ENCODE measurements around the gene SHKBP1. TPM values are rescaled to one million over a fixed set of nuclear protein-coding genes. Genes with fewer than 3 reads are reported as not detected.

Gene SHKBP1
- polyA plus RNA-seq, 1 donor from 2014 or later, result 3.8 TPM

DNA sequence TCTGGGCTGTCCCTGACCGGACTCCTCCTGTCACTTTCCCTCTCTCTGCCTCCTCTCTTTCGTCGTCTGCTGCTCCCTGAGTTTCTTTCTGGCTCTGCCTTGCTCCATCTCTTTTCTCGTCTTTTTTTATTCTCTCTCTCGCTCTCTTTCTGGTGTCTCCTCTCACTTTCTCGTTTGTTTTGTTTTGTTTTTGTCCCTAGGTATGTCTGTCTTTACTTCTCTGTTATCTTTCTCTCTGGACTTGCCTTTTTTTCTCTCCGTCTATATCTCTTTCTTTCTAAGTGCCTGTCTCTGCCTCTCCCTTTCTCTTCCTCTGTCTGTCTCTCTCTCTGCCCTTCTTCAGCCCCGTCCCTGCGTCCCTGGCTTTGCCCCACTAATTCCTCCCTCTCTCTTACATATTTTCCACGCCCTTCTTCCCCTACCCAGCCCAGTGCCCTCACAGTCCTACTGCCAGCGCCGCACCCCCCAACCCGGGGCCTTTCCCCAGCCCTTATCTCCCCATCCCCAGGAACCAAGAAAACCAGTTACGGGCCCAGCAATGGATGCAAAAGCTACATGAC, 48.1 kb upstream of the SHKBP1 start:
- no peak overlapping the region for H3K4me3 ChIP-seq (ENCODE audit: low read length)
- no peaks in the 10 kb centered on the region for H3K79me2 ChIP-seq (replicated peaks; ENCODE audit: insufficient read depth, low read length)
- no peak for TF ChIP-seq MXI1 (conservative IDR thresholded peaks at IDR 0.05; ENCODE audit: poor library complexity, severe bottlenecking)
- H3K9ac ChIP-seq (ENCODE audit: low read length), result no peak overlapping the region
- H3K27me3 ChIP-seq (ENCODE audit: insufficient read depth, low read depth, low read length), result peaks cover 21% of the 10 kb centered on the region
- H3K9me3 ChIP-seq (ENCODE audit: low read length), result no peaks in the 10 kb centered on the region
- no peak overlapping the region for H3K4me2 ChIP-seq (ENCODE audit: low read length)
- H2AFZ ChIP-seq (ENCODE audit: low read depth, low read length), result no peak overlapping the region
- H3K9me2 ChIP-seq (ENCODE audit: insufficient read depth, low read length), result no peaks in the 10 kb centered on the region
- no peaks in the 10 kb centered on the region for H3K36me3 ChIP-seq (ENCODE audit: insufficient read depth, low read length)
- no peak overlapping the region for H3K27ac ChIP-seq (ENCODE audit: low read length)
- no peaks in the 10 kb centered on the region for H3F3A ChIP-seq (ENCODE audit: insufficient read depth, low read length, poor library complexity, severe bottlenecking)
- H4K20me1 ChIP-seq (ENCODE audit: insufficient read depth), result no peaks in the 10 kb centered on the region

DNA sequence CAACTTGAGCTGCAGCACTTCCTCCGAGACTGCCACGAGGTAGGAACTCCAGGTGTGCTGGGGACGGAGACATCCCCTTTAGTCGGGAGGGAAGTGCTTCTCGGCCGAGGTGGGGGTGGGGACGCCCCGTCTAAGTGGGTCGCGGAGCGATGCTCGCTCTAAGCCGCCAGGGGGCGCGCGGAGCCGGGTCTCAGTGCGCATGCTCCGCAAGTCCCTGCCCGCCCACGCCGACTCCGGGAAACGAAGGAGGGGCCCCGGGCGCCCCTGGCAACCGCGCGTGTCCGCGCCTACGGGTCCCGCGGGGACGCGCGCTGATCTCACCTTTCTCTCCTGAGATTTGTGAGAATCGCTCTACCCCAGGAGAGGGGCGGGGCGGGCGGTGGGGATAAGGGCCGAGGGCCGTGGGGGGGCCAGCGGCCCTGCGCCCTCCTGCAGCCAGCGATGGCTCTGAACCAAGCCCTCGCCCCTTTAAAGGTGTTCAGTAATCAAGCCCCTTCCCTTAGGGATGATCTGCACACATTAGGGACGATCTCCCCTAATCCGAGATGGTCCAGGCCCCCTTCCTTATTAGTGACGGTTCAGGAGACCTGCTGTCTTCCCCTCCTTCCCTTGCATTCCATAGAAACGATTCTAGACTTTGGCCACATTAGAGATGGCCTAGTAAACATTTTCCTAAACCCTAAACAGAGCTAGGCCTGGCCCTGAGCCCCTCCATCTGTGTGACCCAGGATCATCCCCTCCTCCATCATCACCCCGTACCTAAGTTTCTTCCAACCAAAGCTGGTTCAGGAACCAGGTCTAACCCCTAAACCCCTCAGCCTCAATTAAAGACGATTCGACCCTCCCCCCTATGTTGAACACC, 47.3 kb upstream of the SHKBP1 start:
- peak overlapping the region; percentile 56 for H3K9ac ChIP-seq (ENCODE audit: low read length)

More for the DNA sequence above, 47.3 kb upstream of the SHKBP1 start:
- Histone ChIP-seq H2AFZ (ENCODE audit: low read depth, low read length) (peak overlapping the region; percentile 25), H3K36me3 (ENCODE audit: insufficient read depth, low read length) (no peaks in the 10 kb centered on the region), H3K4me2 (ENCODE audit: low read length) (no peak overlapping the region), H4K20me1 (ENCODE audit: insufficient read depth) (no peaks in the 10 kb centered on the region), H3F3A (ENCODE audit: insufficient read depth, low read length, poor library complexity, severe bottlenecking) (no peaks in the 10 kb centered on the region), H3K9me2 (ENCODE audit: insufficient read depth, low read length) (no peaks in the 10 kb centered on the region), H3K79me2 (replicated peaks; ENCODE audit: insufficient read depth, low read length) (no peaks in the 10 kb centered on the region), H3K9me3 (ENCODE audit: low read length) (no peaks in the 10 kb centered on the region), H3K27me3 (ENCODE audit: insufficient read depth, low read depth, low read length) (peaks cover 21% of the 10 kb centered on the region), H3K4me3 (ENCODE audit: low read length) (peak overlapping the region; percentile 62), H3K27ac (ENCODE audit: low read length) (no peak overlapping the region)
- TF ChIP-seq MXI1 (conservative IDR thresholded peaks at IDR 0.05; ENCODE audit: poor library complexity, severe bottlenecking) (peak; percentile 64), EP300 (conservative IDR thresholded peaks at IDR 0.05; ENCODE audit: poor library complexity, severe bottlenecking) (peak; percentile 21), POLR2AphosphoS5 (IDR thresholded peaks at IDR 0.05) (peak; percentile 51), TAF1 (IDR thresholded peaks at IDR 0.05; ENCODE audit: low read depth) (no peak), RAD21 (conservative IDR thresholded peaks at IDR 0.05) (peak; percentile 70), EZH2 (IDR thresholded peaks at IDR 0.05; ENCODE audit: borderline replicate concordance, insufficient read depth, low read length, poor library complexity, severe bottlenecking) (no peak), SMC3 (conservative IDR thresholded peaks at IDR 0.05; ENCODE audit: poor library complexity) (peak; percentile 91)
- TF ChIP-seq, protein P1, sequence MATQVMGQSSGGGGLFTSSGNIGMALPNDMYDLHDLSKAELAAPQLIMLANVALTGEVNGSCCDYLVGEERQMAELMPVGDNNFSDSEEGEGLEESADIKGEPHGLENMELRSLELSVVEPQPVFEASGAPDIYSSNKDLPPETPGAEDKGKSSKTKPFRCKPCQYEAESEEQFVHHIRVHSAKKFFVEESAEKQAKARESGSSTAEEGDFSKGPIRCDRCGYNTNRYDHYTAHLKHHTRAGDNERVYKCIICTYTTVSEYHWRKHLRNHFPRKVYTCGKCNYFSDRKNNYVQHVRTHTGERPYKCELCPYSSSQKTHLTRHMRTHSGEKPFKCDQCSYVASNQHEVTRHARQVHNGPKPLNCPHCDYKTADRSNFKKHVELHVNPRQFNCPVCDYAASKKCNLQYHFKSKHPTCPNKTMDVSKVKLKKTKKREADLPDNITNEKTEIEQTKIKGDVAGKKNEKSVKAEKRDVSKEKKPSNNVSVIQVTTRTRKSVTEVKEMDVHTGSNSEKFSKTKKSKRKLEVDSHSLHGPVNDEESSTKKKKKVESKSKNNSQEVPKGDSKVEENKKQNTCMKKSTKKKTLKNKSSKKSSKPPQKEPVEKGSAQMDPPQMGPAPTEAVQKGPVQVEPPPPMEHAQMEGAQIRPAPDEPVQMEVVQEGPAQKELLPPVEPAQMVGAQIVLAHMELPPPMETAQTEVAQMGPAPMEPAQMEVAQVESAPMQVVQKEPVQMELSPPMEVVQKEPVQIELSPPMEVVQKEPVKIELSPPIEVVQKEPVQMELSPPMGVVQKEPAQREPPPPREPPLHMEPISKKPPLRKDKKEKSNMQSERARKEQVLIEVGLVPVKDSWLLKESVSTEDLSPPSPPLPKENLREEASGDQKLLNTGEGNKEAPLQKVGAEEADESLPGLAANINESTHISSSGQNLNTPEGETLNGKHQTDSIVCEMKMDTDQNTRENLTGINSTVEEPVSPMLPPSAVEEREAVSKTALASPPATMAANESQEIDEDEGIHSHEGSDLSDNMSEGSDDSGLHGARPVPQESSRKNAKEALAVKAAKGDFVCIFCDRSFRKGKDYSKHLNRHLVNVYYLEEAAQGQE (IDR thresholded peaks at IDR 0.05; ENCODE audit: borderline replicate concordance), result no peak
- TF ChIP-seq, protein P2, sequence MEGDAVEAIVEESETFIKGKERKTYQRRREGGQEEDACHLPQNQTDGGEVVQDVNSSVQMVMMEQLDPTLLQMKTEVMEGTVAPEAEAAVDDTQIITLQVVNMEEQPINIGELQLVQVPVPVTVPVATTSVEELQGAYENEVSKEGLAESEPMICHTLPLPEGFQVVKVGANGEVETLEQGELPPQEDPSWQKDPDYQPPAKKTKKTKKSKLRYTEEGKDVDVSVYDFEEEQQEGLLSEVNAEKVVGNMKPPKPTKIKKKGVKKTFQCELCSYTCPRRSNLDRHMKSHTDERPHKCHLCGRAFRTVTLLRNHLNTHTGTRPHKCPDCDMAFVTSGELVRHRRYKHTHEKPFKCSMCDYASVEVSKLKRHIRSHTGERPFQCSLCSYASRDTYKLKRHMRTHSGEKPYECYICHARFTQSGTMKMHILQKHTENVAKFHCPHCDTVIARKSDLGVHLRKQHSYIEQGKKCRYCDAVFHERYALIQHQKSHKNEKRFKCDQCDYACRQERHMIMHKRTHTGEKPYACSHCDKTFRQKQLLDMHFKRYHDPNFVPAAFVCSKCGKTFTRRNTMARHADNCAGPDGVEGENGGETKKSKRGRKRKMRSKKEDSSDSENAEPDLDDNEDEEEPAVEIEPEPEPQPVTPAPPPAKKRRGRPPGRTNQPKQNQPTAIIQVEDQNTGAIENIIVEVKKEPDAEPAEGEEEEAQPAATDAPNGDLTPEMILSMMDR (IDR thresholded peaks at IDR 0.05; ENCODE audit: poor library complexity, severe bottlenecking), result peak; percentile 97
